HEK293 (cell line): ENCODE measurements around the gene NUBPL.
A peak's percentile ranks its signal among the peaks of the same experiment; 100 is the strongest.

Source experiments
- BCL11A ChIP-seq: fragments of 450-650 bp; formaldehyde crosslinking; IDR thresholded peaks from 2 replicates; pipeline ENCODE4 v1.5.1; 2016; ENCODE audit warnings: low read depth, missing biosample characterization, missing genetic modification characterization
- GLI4 ChIP-seq: fragments of 450-650 bp; formaldehyde crosslinking; IDR thresholded peaks from 2 replicates; pipeline ENCODE4 v1.5.1; 2016; ENCODE audit warnings: missing biosample characterization, missing genetic modification characterization
- KLF16 ChIP-seq: fragments of 450-650 bp; formaldehyde crosslinking; IDR thresholded peaks from 2 replicates; pipeline ENCODE4 v1.5.1; 2017; ENCODE audit warnings: missing biosample characterization, missing genetic modification characterization
- KLF8 ChIP-seq: fragments of 450-650 bp; formaldehyde crosslinking; IDR thresholded peaks from 2 replicates; pipeline ENCODE4 v1.5.1; 2016; ENCODE audit warnings: missing biosample characterization, missing genetic modification characterization
- MYNN ChIP-seq: fragments of 450-650 bp; formaldehyde crosslinking; IDR thresholded peaks from 2 replicates; pipeline ENCODE4 v1.5.1; 2016; ENCODE audit warnings: missing biosample characterization, missing genetic modification characterization, borderline replicate concordance
- OSR2 ChIP-seq: fragments of 450-650 bp; formaldehyde crosslinking; IDR thresholded peaks from 2 replicates; pipeline ENCODE4 v1.5.1; 2016; ENCODE audit warnings: missing biosample characterization, missing genetic modification characterization
- PRDM1 ChIP-seq: fragments of 450-650 bp; formaldehyde crosslinking; IDR thresholded peaks from 2 replicates; pipeline ENCODE4; 2016; ENCODE audit warnings: missing biosample characterization, missing genetic modification characterization
- RBAK ChIP-seq: fragments of 450-650 bp; formaldehyde crosslinking; IDR thresholded peaks from 2 replicates; pipeline ENCODE4 v1.5.1; 2016; ENCODE audit warnings: missing biosample characterization, missing genetic modification characterization
- SP7 ChIP-seq: fragments of 450-650 bp; formaldehyde crosslinking; IDR thresholded peaks from 2 replicates; pipeline ENCODE4 v1.5.1; 2016; ENCODE audit warnings: missing biosample characterization, missing genetic modification characterization
- WT1 ChIP-seq: fragments of 450-650 bp; formaldehyde crosslinking; IDR thresholded peaks from 2 replicates; pipeline ENCODE4 v1.5.1; 2016; ENCODE audit warnings: missing biosample characterization, missing genetic modification characterization
- ZBTB1 ChIP-seq: fragments of 450-650 bp; formaldehyde crosslinking; IDR thresholded peaks from 2 replicates; pipeline ENCODE4 v1.5.1; 2016; ENCODE audit warnings: missing biosample characterization, missing genetic modification characterization
- ZFP69B ChIP-seq: fragments of 450-650 bp; formaldehyde crosslinking; IDR thresholded peaks from 2 replicates; pipeline ENCODE4 v1.5.1; 2016; ENCODE audit warnings: missing biosample characterization, missing genetic modification characterization
- ZIC2 ChIP-seq: fragments of 450-650 bp; formaldehyde crosslinking; IDR thresholded peaks from 2 replicates; pipeline ENCODE4 v1.5.1; 2016; ENCODE audit warnings: missing biosample characterization, missing genetic modification characterization
- ZNF112 ChIP-seq: fragments of 450-650 bp; formaldehyde crosslinking; IDR thresholded peaks from 2 replicates; pipeline ENCODE4 v1.5.0; 2017; ENCODE audit warnings: missing biosample characterization, missing genetic modification characterization
- ZNF140 ChIP-seq: fragments of 450-650 bp; formaldehyde crosslinking; IDR thresholded peaks from 2 replicates; pipeline ENCODE4 v1.5.1; 2016; ENCODE audit warnings: missing biosample characterization, missing genetic modification characterization
- ZNF155 ChIP-seq: fragments of 450-650 bp; formaldehyde crosslinking; IDR thresholded peaks from 2 replicates; pipeline ENCODE4 v1.5.1; 2016; ENCODE audit warnings: missing biosample characterization, missing genetic modification characterization
- ZNF19 ChIP-seq: fragments of 450-650 bp; formaldehyde crosslinking; IDR thresholded peaks from 2 replicates; pipeline ENCODE4; 2016; ENCODE audit warnings: missing biosample characterization, missing genetic modification characterization, low read depth
- ZNF24 ChIP-seq: fragments of 450-650 bp; formaldehyde crosslinking; IDR thresholded peaks from 2 replicates; pipeline ENCODE4 v1.5.1; 2016; ENCODE audit warnings: missing biosample characterization, missing genetic modification characterization
- ZNF248 ChIP-seq: fragments of 450-650 bp; formaldehyde crosslinking; IDR thresholded peaks from 2 replicates; pipeline ENCODE4 v1.5.1; 2017; ENCODE audit warnings: missing biosample characterization, missing genetic modification characterization
- ZNF335 ChIP-seq: fragments of 450-650 bp; formaldehyde crosslinking; conservative IDR thresholded peaks from 2 replicates; pipeline ENCODE4 v1.5.1; 2016; ENCODE audit warnings: missing biosample characterization, missing genetic modification characterization
- ZNF341 ChIP-seq: fragments of 450-650 bp; formaldehyde crosslinking; IDR thresholded peaks from 2 replicates; pipeline ENCODE4; 2016; ENCODE audit warnings: low read depth, missing biosample characterization, missing genetic modification characterization
- ZNF37A ChIP-seq: fragments of 450-650 bp; IDR thresholded peaks from 2 replicates; pipeline ENCODE4 v1.5.1; 2018; ENCODE audit warnings: missing biosample characterization, missing genetic modification characterization
- ZNF394 ChIP-seq: fragments of 450-650 bp; formaldehyde crosslinking; IDR thresholded peaks from 2 replicates; pipeline ENCODE4 v1.5.1; 2016; ENCODE audit warnings: missing biosample characterization, missing genetic modification characterization, mild to moderate bottlenecking, moderate library complexity, borderline replicate concordance
- ZNF510 ChIP-seq: fragments of 450-650 bp; formaldehyde crosslinking; IDR thresholded peaks from 2 replicates; pipeline ENCODE4 v1.5.1; 2018; ENCODE audit warnings: mild to moderate bottlenecking, missing genetic modification characterization, missing biosample characterization; ENCODE audit not compliant: insufficient replicate concordance
- ZNF549 ChIP-seq: fragments of 450-650 bp; IDR thresholded peaks from 2 replicates; pipeline ENCODE4 v1.5.1; 2018; ENCODE audit warnings: missing biosample characterization, missing genetic modification characterization, mild to moderate bottlenecking, inconsistent platforms, moderate library complexity
- ZNF621 ChIP-seq: fragments of 450-650 bp; formaldehyde crosslinking; IDR thresholded peaks from 2 replicates; pipeline ENCODE4 v1.5.1; 2017; ENCODE audit warnings: missing biosample characterization, missing genetic modification characterization
- ZNF624 ChIP-seq: fragments of 450-650 bp; formaldehyde crosslinking; IDR thresholded peaks from 2 replicates; pipeline ENCODE4 v1.5.1; 2017; ENCODE audit warnings: missing biosample characterization, missing genetic modification characterization
- ZNF629 ChIP-seq: fragments of 450-650 bp; formaldehyde crosslinking; IDR thresholded peaks from 2 replicates; pipeline ENCODE4 v1.5.1; 2017; ENCODE audit warnings: missing biosample characterization, missing genetic modification characterization
- ZNF76 ChIP-seq: fragments of 450-650 bp; formaldehyde crosslinking; IDR thresholded peaks from 2 replicates; pipeline ENCODE4; 2016; ENCODE audit warnings: low read depth, missing biosample characterization, missing genetic modification characterization, borderline replicate concordance
- ZNF768 ChIP-seq: fragments of 450-650 bp; formaldehyde crosslinking; IDR thresholded peaks from 2 replicates; pipeline ENCODE4 v1.5.1; 2018; ENCODE audit warnings: missing biosample characterization, mild to moderate bottlenecking, missing genetic modification characterization
- ZNF837 ChIP-seq: fragments of 450-650 bp; formaldehyde crosslinking; IDR thresholded peaks from 2 replicates; pipeline ENCODE4 v1.5.1; 2016; ENCODE audit warnings: missing biosample characterization, missing genetic modification characterization
- TF ChIP-seq, protein P1 (sequence below): fragments of 450-650 bp; formaldehyde crosslinking; IDR thresholded peaks from 2 replicates; pipeline ENCODE4 v1.5.1; 2016; ENCODE audit warnings: missing biosample characterization, missing genetic modification characterization
- TF ChIP-seq, protein P2 (sequence below): fragments of 450-650 bp; formaldehyde crosslinking; optimal IDR thresholded peaks from 2 replicates; pipeline ENCODE3; 2016; ENCODE audit warnings: missing biosample characterization, mild to moderate bottlenecking, missing genetic modification characterization
- TF ChIP-seq, protein P3 (sequence below): fragments of 450-650 bp; formaldehyde crosslinking; IDR thresholded peaks from 2 replicates; pipeline ENCODE4 v1.5.1; 2016; ENCODE audit warnings: missing biosample characterization, missing genetic modification characterization
- TF ChIP-seq, protein P4 (sequence below): fragments of 450-650 bp; IDR thresholded peaks from 2 replicates; pipeline ENCODE4 v1.5.1; 2018; ENCODE audit warnings: missing biosample characterization, mild to moderate bottlenecking, missing genetic modification characterization

The NUBPL gene

DNA sequence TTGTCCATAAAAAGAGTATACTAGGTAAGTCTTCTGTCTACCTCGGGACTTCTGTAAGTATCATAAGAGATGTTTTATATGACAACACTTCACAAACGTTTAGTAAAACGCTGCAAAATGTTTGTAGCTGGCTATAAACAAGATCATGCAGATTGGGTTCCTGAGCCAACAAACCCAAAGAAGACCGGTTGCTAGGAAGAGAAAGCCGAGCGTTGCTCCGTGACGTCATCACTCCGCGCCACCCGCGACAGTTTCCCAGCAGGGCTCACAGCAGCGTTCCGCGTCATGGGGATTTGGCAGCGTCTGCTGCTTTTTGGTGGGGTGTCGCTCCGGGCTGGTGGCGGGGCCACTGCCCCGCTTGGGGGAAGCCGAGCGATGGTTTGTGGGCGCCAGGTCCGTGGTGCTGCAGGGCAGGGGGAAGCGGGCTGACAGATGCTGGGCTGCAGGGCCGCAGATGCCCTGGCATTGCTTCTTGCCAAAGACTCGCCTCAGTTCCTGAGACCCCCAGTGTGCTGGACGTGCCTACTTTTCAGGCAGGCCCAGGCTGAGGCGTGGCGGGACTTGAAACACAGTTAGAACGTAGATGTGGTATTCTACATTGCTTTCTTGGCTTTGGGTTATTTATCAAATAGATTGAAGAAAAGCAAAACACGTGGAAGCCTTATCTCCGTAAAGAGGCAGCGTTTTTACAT is at the start of gene NUBPL (continued):
- TF ChIP-seq, protein P1, sequence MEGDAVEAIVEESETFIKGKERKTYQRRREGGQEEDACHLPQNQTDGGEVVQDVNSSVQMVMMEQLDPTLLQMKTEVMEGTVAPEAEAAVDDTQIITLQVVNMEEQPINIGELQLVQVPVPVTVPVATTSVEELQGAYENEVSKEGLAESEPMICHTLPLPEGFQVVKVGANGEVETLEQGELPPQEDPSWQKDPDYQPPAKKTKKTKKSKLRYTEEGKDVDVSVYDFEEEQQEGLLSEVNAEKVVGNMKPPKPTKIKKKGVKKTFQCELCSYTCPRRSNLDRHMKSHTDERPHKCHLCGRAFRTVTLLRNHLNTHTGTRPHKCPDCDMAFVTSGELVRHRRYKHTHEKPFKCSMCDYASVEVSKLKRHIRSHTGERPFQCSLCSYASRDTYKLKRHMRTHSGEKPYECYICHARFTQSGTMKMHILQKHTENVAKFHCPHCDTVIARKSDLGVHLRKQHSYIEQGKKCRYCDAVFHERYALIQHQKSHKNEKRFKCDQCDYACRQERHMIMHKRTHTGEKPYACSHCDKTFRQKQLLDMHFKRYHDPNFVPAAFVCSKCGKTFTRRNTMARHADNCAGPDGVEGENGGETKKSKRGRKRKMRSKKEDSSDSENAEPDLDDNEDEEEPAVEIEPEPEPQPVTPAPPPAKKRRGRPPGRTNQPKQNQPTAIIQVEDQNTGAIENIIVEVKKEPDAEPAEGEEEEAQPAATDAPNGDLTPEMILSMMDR = peak; percentile 23; the same call in 1 of the 2 replicates
- TF ChIP-seq ZBTB1 (tag by site-specific recombination) = no peak
- TF ChIP-seq, protein P2, sequence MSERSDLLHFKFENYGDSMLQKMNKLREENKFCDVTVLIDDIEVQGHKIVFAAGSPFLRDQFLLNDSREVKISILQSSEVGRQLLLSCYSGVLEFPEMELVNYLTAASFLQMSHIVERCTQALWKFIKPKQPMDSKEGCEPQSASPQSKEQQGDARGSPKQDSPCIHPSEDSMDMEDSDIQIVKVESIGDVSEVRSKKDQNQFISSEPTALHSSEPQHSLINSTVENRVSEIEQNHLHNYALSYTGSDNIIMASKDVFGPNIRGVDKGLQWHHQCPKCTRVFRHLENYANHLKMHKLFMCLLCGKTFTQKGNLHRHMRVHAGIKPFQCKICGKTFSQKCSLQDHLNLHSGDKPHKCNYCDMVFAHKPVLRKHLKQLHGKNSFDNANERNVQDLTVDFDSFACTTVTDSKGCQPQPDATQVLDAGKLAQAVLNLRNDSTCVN (tag by site-specific recombination) = peak; percentile 17
- no peak for TF ChIP-seq RBAK (tag by site-specific recombination)
- TF ChIP-seq ZNF140 (tag by site-specific recombination) = no peak
- peak; percentile 73 for TF ChIP-seq ZNF335 (tag by site-specific recombination)
- TF ChIP-seq KLF16 (tag by site-specific recombination) = peak; percentile 84
- no peak for TF ChIP-seq ZNF837 (tag by site-specific recombination)
- TF ChIP-seq ZNF549 = no peak
- no peak for TF ChIP-seq ZNF510 (tag by site-specific recombination)
- peak; percentile 98 for TF ChIP-seq ZIC2 (tag by site-specific recombination)
- no peak for TF ChIP-seq ZNF768 (tag by site-specific recombination)
- TF ChIP-seq ZNF621 (tag by site-specific recombination) = no peak
- peak; percentile 41; the same call in 1 of the 2 replicates for TF ChIP-seq ZNF394 (tag by site-specific recombination)
- TF ChIP-seq ZNF37A (tag by site-specific recombination) = no peak
- TF ChIP-seq ZNF19 (tag by site-specific recombination) = no peak
- TF ChIP-seq BCL11A (tag by site-specific recombination) = no peak
- TF ChIP-seq, protein P3, sequence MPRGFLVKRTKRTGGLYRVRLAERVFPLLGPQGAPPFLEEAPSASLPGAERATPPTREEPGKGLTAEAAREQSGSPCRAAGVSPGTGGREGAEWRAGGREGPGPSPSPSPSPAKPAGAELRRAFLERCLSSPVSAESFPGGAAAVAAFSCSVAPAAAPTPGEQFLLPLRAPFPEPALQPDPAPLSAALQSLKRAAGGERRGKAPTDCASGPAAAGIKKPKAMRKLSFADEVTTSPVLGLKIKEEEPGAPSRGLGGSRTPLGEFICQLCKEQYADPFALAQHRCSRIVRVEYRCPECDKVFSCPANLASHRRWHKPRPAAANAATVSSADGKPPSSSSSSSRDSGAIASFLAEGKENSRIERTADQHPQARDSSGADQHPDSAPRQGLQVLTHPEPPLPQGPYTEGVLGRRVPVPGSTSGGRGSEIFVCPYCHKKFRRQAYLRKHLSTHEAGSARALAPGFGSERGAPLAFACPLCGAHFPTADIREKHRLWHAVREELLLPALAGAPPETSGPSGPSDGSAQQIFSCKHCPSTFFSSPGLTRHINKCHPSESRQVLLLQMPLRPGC (tag by site-specific recombination) = peak; percentile 73
- TF ChIP-seq SP7 (tag by site-specific recombination) = peak; percentile 73
- peak; percentile 96 for TF ChIP-seq ZNF629 (tag by site-specific recombination)
- peak; percentile 89 for TF ChIP-seq ZNF76 (tag by site-specific recombination)
- no peak for TF ChIP-seq ZNF155 (tag by site-specific recombination)
- TF ChIP-seq ZNF112 (tag by site-specific recombination) = no peak
- no peak for TF ChIP-seq OSR2 (tag by site-specific recombination)
- 0 out of 2 replicates have a peak, but pooled peaks have one; percentile 33 for TF ChIP-seq GLI4 (tag by site-specific recombination)
- no peak for TF ChIP-seq ZNF624 (tag by site-specific recombination)
- TF ChIP-seq PRDM1 = peak; percentile 15; the same call in 1 of the 2 replicates
- TF ChIP-seq WT1 (tag by site-specific recombination) = no peak
- TF ChIP-seq ZNF24 (tag by site-specific recombination) = peak; percentile 63; the same call in 1 of the 2 replicates
- TF ChIP-seq ZFP69B (tag by site-specific recombination) = no peak
- TF ChIP-seq MYNN (tag by site-specific recombination) = no peak
- no peak for TF ChIP-seq ZNF341 (tag by site-specific recombination)
- no peak for TF ChIP-seq ZNF248 (tag by site-specific recombination)
- TF ChIP-seq, protein P4, sequence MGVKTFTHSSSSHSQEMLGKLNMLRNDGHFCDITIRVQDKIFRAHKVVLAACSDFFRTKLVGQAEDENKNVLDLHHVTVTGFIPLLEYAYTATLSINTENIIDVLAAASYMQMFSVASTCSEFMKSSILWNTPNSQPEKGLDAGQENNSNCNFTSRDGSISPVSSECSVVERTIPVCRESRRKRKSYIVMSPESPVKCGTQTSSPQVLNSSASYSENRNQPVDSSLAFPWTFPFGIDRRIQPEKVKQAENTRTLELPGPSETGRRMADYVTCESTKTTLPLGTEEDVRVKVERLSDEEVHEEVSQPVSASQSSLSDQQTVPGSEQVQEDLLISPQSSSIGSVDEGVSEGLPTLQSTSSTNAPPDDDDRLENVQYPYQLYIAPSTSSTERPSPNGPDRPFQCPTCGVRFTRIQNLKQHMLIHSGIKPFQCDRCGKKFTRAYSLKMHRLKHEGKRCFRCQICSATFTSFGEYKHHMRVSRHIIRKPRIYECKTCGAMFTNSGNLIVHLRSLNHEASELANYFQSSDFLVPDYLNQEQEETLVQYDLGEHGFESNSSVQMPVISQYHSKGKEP = no peak
- TF ChIP-seq KLF8 (tag by site-specific recombination) = peak; percentile 67
